ELF-1 (cell line): ENCODE data around the gene CLCN1.
A peak's percentile ranks its signal among the peaks of the same experiment; 100 is the strongest.

Source experiments
- DNase-seq: peaks from one replicate; pipeline ENCODE4 v3.0.0-alpha.2; 2016; ENCODE audit warnings: low read depth, low spot score

The CLCN1 gene

DNA sequence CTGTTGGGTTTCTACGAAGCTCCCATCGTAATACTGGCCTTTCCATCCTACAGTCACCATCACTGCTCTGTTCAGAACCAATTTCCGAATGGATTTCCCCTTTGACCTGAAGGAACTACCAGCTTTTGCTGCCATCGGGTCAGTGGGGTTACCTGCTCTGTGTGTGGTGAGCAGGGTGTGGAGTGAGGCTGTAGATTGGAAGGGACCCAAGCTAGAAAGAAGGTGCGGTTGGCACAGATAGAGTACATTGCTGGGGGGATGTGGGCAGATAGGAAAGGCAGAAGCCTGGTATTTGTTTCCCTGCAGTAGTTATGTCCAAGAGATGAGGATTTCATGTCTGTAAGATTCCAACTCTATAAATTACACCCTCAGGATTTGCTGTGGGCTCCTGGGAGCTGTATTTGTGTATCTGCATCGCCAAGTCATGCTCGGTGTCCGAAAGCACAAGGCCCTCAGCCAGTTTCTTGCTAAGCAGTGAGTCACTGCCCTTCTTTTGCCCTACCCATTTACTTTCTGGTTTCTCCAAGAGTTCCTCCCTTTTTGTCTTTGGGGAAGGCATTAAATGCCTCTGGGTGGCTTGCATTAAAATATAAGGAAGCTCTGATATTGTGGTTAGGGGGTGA is 15.4 kb downstream of the CLCN1 start:
- no peak for DNase-seq

DNA sequence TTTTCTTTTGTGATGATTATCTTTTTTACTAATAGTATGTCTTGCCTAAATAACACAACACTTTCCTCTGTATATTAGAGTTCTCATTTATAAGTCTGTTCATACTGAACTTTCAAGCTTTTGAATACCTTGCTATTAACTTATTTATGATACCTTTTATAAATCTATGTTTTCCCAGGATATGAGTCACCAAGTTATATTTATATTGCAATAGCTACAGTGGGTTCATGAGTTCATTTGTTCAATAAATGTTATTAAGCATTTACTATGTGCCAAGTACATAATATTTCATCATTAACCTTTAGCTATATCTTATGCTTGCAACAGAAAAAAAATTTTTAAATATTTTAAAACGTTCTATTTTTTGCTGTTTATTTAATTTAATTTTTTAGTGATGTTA is 18.3 kb downstream of the CLCN1 start:
- DNase-seq = no peak

DNA sequence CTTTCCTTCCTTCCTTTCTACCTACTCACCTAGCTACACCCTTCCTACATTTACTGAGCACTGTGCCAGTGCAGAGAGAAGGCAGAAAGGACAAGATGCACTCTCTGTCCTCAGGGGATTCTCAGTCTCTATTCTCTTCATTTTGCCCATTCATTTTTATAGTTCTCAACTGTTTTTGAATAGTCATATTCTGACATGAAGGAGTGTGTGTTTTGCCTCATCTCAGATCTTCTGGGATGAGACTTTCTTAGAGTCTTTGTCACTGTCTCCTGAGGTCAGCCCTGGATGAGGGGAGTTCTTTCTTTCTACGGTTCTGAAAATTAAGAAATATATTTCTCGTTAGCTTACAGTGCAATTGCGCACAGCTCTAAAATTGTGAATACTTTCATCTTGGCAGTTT is 21.3 kb downstream of the CLCN1 start:
- DNase-seq = no peak

DNA sequence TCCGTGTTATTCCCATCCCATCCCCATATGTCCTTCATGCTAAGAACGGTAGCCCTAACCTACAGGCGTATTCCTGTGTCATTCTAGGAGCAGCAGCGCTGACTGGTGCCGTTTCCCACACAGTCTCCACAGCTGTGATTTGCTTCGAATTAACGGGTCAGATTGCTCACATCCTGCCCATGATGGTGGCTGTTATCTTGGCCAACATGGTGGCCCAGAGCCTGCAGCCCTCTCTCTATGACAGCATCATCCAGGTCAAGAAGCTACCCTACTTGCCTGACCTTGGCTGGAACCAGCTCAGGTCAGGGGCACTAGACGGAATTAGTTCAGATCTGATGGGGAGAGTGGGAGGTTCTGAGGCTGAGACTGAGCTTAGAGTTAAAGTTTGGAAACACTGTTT is 25.9 kb downstream of the CLCN1 start:
- DNase-seq = no peak

DNA sequence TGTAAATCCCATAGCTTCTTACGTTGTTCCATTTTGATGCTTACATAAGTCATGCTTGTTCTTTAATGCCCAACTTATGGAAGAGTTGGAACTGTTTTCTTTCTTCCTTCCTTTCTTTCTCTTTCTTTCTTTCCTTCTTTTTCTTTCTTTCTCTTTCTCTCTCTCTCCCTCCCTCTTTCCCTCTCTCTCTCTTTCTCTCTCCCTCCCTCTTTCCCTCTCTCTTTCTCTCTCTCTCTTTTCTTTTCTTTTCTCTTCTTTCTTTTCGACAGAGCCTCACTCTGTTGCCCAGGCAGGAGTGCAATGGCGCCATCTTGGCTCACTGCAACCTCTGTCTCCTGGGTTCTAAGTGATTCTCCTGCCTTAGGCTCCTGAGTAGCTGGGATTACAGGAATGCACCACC is 27.7 kb downstream of the CLCN1 start:
- no peak for DNase-seq

DNA sequence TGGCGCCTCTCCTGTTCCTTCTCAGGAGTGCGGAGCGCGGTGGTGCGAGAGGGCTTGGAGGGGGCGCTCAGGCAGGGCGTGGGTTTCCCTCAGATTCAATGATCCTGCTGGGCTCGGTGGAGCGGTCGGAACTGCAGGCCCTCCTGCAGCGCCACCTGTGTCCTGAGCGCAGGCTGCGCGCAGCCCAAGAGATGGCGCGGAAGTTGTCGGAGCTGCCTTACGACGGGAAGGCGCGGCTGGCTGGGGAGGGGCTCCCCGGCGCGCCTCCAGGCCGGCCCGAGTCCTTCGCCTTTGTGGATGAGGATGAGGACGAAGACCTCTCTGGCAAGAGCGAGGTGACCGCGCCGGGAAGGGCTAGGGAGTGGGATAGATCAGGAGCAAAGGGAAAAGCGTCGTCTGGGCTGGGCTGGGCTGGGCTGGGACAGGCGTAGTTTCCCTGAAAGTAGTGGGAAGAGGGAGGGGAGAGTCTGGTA is 29.6 kb downstream of the CLCN1 start:
- DNase-seq = peak; percentile 92

DNA sequence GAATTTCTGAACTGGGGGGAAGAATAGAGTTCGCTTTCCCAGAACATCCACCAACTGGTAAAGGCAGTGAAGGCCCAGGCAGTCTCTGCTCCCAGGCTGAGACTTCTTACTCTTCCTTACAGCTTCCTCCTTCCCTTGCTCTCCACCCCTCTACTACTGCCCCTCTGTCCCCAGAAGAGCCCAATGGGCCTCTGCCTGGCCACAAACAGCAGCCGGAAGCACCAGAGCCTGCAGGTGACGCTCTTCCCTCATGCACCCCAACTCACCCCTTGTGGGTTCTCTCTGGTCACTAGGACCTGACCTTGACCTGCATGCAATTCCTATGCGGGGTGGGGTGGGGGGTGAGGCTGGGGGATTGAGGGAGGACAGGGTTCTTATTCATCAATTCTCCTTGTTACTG is 30.1 kb downstream of the CLCN1 start:
- DNase-seq = no peak

DNA sequence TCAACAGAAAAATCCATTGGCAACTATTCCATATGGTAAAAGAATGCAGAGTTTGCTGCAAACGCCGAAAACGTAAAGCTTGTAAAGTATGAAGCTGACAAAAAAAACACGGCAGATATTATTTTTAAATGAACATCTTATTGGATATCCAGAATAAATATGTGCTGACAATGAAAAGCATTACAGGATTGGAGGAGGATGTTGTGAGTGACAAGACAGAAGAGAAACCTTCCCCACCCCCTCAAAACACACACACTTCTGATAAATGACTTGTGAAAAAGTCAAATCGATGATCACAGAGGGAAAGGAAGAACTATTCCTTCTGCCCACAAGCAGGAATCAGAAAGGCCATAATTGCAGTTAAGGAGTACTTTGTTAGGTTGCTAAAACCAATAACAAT is 32.0 kb downstream of the CLCN1 start:
- DNase-seq = no peak

DNA sequence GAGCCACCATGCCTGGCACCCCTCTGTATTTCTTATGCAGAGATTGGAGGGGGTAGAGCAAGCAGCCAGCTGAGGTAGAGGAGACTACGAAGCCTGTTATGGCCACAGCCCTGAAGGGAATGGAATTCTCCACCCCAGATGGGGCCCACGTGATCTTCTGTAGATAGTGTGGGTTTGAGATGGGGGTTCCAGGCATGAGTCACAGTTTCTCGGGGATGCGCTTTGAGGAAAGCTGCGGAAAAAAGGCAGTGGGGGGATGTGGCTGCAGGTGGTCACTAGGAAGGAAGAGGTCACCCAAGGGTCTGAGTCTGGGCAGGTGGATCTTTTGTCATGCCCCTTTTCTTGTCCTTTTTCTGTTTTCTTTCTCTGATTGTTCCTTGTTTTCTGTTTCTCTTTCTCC is 35.1 kb downstream of the CLCN1 start:
- DNase-seq = no peak

DNA sequence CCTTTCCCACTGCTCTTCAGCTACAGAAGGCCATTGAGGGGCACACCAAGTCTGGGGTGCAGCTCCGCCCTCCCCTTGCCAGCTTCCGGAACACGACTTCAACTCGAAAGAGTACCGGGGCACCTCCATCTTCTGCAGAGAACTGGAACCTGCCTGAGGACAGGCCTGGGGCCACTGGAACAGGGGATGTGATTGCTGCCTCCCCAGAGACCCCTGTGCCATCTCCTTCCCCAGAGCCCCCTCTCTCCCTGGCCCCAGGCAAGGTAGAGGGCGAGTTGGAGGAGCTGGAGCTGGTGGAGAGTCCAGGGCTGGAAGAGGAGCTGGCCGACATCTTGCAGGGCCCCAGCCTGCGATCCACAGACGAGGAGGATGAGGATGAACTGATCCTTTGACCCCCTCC is 35.7 kb downstream of the CLCN1 start:
- DNase-seq = no peak

DNA sequence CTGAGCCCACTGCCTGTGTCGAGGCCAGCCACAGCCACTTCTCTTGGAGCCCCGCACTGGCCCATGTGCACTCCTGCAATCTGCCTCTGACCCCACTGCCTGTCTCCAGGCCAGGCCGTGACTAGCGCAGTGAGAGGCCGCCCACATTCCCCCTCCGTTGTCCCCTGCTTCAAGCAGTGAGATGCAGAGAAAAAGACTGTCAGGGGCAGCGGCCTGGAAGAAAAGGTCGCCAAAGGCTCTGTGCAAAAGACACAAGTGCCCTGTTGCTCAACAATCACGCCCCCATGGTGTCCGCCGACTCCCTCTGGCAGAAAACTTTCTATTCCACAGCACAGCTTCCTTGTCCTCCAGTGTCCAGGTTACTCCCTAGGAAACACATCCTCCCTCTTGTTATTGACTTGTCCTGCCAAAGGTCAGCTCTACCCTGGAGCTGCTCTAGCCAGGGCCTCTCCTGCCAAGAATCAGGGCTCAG is 36.7 kb downstream of the CLCN1 start:
- peak; percentile 43 for DNase-seq

DNA sequence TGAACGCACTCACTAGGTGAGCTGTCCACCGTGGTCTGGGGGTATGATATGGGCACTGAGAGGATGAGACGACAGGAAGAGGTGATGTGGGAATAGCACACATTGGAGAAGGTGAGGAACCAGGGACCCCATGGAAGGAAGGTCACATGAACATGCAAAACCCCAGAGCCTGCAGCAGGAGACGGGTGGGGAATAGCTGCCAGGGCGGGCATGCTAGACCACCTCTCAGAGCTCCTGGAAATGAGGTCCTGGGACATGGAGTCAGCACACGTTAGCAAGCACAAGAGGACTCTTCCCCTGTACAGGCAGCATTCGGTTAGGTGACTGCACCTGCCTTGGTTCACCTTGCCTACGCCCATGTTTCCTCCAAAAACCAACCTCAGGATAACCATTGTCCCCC is 38.5 kb downstream of the CLCN1 start:
- DNase-seq = no peak

DNA sequence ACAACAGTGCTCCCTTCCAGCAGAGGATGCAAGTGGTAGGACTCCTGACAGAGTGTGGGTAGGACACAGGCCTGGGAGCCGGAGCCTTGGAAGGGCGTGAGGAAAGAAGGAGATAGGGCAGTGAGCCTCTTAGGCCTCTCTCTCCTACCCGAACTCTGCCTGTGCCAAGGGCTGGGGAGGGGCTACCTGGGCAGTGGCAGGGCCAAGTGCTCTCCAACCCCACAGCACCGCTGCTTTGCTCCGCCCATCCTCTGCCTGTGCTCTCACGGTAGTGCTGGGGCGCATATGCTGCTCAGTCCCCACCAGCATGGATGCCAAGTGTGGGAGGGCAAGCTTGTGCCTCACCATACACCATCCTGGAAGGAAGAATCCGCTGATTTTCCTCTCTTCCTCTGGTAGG is 39.1 kb downstream of the CLCN1 start:
- no peak for DNase-seq

DNA sequence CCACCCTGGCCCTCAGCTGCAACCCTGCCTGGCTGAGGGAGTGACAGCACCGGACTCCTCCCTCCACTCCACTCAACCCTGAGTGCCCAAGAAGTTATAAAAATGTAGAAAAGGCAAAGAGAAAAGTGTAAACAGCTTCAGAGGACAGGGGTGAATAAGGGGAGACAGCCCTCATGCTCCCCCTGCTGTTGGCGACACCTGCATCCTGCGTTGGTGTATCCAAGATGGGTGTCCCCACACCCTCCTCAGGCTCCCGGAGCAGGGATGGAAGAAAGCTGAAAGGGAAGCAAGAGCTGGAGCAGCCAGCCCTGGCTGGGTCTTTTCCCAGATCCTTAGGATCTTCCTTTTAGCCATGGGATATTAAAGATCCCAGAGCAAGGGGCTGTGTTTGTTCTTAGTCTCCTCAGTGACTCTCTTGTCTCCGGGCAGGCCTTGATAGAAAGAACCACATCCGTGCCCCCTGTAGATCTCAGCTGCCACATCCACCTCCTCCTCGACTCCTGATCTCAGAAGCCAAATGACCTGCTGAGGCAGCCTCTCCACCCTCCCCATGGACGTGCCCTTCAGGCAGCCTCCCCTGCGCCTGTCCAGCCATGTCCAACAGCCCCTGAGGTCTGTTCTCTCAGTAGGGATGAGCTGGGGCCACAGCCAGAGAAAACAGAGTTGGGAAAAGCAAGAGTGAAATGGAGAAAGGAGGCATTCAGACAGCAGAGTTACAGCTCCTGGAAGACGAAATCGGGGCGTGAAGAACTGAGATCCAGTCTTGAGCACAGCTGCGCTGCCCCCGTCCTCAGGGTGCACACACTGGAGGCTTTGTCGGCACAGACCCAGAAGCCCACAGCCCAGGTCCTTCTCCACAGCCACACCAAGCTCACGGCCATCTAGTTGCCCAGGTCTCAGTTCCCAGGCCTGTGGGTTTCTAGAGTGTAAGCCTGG is 39.8 kb downstream of the CLCN1 start:
- no peak for DNase-seq

DNA sequence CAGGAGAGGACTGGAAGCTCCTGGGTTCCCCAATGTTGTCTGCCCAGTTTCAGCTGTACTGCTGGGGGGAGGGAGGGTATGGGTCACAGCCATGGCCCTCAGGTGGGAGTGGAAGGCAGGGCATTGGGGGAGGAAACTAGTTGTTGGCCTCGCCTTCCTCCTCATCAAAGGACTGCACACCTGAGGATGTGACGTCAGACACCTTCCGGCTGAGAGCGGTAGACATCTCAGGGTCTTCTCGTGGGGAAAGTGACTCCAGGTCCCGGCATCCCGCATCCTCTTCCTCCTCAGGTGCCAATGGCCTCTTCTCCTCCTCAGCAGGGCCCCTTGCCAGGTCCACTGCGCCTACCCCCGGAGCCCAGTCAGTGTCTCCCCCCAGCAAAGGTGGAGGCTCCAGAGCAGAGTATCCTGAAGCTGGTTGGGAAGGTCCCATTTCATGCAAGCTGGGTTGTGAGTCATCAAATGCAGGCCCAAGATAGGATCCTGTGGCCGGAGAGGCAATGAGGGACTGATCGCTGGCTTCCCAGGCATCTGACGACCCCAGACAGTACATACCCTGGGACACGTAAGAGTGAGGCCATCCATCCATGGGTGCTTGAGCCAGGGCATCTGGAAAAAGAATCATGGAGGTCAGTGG is 40.6 kb downstream of the CLCN1 start:
- no peak for DNase-seq

DNA sequence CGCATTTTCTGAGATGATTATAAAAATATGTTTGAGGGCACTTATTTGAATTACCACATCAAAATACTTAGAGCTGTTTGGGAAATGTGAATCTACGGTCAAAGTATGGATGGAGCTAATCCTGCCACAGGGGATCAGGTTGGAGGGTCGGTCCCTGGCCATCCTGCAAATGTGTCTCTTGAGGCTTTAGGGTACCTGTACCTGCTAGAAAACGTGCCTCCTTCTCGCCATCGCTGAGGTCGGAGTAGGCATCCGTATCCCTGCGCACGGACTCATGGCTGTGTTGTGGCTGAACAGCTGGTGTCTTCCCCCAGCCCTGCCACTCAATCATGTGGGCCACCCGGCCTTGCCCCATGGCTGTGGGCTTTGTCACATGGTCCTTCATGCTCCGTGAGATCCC is 42.7 kb downstream of the CLCN1 start:
- DNase-seq = no peak

DNA sequence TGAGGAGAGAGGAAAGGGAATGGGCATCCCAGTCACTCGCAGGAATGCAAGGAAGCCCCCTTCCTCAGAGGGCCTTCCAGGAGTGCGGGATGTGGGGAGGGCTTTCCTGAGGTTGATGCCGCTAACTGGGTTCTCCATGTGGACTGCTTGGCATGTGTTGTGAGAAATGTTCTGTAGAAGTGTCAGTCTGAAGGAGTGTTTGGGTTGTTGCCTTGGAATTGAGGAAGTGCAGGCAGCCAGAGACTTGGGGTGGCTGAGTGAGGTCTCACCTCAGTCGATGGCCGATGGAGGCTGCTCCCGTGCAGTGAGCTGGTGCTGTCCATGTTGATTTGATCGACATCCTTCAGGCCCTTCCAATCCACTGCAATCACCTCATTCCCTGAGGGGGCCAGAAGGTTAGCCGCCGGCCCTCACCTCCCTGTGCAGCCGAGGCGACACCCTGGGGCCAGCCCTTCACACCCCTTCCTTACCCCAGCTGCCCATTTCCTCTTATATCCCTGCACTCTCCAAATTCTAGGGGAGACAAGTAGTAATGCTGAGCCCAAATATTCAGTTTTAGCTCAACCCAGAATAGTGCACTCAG is 44.0 kb downstream of the CLCN1 start:
- DNase-seq = no peak

DNA sequence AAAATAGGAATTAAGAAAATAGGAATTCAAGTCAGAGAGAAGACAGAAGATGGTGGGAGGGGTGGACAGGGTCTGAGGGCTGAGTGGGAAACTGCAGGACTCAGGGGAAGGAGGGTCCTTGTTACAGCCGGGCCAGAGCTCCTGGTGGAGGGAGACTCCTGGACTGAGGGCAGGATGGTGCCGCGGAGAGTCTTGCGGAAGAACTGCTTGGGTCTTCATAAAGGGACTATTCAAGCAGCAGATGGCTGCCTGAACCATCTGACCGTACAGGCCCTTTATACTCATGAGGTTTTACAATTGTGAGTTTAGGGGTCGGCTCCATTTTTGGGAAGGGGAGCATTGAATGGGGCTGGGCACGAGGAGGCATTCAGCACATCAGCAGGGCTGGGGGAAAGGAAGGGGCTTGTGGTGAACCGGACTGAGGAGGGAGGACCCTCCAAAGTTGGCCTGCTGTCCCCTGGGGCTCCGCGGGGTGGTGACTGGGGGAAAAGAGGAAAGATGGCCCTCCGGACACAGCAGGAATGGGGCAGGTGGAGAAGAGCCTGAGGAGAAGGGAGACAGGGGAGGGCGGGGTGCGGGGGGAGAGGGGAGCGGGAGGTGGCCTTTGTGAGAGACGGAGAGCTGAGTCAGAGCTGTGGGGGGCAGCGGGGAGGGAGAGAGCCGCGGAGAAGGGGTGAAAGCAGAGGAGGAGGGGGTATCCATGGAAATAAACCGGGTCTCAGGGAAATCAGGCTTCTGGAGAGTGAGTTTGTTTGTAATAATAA is 45.1 kb downstream of the CLCN1 start:
- no peak for DNase-seq

DNA sequence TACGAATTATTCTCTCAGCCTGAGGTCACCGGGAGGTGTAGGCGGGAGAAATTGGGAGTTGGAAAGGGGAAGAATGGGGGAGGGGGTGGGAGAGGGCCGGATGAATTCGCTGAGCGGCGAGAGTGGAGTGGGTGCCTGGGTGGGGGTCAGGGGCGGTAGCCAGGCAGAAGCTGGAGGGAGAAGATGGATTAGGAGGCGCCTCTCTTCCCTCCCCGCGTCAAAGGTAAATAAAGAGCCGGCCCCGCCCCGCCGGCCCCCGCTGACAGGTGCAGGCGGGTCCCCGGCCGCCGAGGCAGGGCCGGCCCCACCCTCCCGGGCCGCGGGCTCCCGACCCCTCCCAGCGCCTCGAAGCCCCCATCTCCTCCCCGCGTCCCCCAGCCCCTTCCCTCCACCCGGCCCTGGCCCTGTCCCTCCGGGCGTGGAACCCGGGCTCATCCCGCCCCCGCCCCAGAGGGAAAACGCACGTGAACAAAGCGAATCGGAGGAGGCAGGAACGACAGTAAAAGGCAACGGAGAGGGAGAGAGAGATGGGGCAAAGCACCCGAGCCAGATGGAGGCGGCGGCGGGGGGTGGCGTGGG is 45.7 kb downstream of the CLCN1 start:
- DNase-seq = no peak

DNA sequence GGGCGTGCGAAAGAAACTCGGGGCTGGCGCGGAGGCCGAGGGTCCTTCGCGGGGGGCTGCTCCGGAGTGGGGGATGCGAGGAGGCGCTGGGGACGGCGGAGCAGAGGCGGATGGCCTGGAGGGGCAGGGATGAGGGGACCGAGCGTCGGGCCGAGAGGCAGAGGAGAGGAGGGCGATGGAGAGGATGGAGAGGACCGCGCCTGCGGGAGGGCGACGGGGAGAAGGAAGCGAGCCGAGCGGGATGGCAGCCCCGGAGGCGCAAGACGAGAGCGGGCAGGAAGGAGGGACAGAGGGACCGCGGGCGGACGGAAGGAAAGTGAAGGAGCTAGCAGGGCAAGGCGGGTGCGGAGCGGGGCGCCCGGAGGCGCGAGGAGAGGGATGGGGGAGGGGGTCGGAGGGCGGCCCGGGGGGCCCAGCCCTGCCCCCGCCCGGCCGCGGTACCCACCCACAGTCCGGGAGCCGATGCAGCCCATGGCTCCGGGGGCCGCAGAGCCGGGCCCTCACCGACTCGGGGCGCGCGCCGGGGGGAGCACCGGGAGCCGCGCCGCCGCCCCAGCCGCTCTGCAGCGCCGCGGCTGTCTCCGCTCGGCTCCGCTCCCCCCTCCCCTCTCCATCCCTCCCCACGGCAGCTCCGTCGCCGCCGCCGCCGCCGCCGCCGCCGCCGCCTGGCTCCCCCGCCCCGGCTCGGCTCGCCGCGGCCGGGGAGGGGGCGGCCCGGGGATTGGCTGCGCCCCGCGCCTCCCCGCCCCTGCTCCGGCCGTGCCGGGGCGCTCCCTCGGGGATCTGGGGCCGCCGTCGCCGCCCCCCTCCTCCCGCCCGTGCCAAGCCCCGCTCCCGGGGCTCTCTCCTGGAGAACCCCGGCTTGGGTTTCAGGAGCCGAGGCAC is 46.5 kb downstream of the CLCN1 start, which contains the start of gene FAM131B:
FAM131B (minus strand) TSS at position 583 of the 885 bp plus-strand sequence; CDS start at position 473, 110 bp downstream.
- DNase-seq = no peak
